AG09309 (cell line): ENCODE measurements around the gene EPB41L4A.
"Not testable (repeated sequence)": the region's sequence is repeated elsewhere in the genome, so short reads cannot be mapped to it uniquely, and the experiment has no call there.

Experiments used
- DNase-seq: peaks from one replicate; pipeline ENCODE4 v3.0.0-alpha.2; 2010; ENCODE audit warnings: low read depth
- H3K4me3 ChIP-seq: 2 replicates; pipeline ENCODE4 v1.5.1; 2011; ENCODE audit warnings: mild to moderate bottlenecking, low read depth, low read length, moderate library complexity; ENCODE audit not compliant: control insufficient read depth
- TF ChIP-seq, protein P1 (sequence below): IDR thresholded peaks from 2 replicates; pipeline ENCODE4 v1.5.1; 2011; ENCODE audit warnings: mild to moderate bottlenecking, low read depth, low read length, inconsistent platforms; ENCODE audit not compliant: insufficient read depth, control insufficient read depth; ENCODE audit errors: missing control alignments

The EPB41L4A gene

DNA sequence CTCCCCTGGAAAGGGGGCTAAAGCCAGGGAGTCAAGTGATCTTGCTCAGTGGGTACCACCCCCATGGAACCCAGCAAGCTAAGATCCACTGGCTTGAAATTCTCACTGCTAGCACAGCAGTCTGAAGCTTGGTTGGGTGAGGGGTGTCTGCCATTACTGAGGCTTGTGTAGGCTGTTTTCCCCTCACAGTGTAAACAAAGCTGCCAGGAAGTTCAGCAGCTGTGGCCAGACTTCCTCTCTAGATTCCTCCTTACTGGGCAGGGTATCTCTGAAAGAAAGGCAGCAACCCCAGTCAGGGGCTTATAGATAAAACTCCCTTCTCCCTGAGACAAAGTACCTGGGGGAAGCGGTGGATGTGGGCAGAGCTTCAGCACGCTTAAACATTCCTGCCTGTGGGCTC is 17.1 kb upstream of the EPB41L4A start:
- TF ChIP-seq, protein P1, sequence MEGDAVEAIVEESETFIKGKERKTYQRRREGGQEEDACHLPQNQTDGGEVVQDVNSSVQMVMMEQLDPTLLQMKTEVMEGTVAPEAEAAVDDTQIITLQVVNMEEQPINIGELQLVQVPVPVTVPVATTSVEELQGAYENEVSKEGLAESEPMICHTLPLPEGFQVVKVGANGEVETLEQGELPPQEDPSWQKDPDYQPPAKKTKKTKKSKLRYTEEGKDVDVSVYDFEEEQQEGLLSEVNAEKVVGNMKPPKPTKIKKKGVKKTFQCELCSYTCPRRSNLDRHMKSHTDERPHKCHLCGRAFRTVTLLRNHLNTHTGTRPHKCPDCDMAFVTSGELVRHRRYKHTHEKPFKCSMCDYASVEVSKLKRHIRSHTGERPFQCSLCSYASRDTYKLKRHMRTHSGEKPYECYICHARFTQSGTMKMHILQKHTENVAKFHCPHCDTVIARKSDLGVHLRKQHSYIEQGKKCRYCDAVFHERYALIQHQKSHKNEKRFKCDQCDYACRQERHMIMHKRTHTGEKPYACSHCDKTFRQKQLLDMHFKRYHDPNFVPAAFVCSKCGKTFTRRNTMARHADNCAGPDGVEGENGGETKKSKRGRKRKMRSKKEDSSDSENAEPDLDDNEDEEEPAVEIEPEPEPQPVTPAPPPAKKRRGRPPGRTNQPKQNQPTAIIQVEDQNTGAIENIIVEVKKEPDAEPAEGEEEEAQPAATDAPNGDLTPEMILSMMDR: no peak
- no peak overlapping the region for H3K4me3 ChIP-seq
- DNase-seq: no peak

DNA sequence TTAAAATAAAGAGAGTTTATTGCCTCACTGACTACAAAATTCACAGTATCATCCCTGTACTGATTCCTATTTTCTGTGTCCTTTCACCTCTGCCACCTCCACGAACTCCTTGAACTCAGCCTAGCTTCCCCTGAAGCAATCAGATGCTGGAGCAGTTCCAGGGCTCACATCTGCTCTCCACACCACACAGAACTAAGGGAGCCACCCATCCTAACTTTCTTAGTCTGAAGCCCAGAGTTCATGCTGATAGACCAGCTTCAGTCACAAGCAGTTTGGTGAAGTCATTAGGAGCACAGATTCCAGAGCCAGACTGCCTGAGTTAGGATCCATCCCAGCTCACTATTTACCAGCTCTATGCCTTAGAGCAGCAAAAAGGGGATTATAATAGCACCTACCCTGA is 15.6 kb upstream of the EPB41L4A start:
- DNase-seq: no peak
- TF ChIP-seq, protein P1: no peak
- H3K4me3 ChIP-seq: no peak overlapping the region

DNA sequence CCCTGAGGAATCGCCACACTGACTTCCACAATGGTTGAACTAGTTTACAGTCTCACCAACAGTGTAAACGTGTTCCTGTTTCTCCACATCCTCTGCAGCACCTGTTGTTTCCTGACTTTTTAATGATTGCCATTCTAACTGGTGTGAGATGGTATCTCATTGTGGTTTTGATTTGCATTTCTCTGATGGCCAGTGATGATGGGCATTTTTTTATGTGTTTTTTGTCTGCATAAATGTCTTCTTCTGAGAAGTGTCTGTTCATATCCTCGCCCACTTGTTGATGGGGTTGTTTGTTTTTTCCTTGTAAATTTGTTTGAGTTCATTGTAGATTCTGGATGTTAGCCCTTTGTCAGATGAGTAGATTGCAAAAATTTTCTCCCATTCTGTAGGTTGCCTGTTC is 7.1 kb upstream of the EPB41L4A start:
- H3K4me3 ChIP-seq: not testable (repeated sequence)

GRCh38 chr5:112419986-112420864 is 1.1 kb upstream of the EPB41L4A start:
- TF ChIP-seq, protein P1: peak; percentile 66
- no peak for DNase-seq
- peak overlapping the region; percentile 31 for H3K4me3 ChIP-seq

More for the DNA sequence above, 7.1 kb upstream of the EPB41L4A start:
- not testable (repeated sequence) for DNase-seq

GRCh38 chr5:112418659-112419163 is 366 bp downstream of the EPB41L4A start:
- TF ChIP-seq, protein P1: no peak
- peak overlapping the region; percentile 19 for H3K4me3 ChIP-seq
- DNase-seq: no peak

DNA sequence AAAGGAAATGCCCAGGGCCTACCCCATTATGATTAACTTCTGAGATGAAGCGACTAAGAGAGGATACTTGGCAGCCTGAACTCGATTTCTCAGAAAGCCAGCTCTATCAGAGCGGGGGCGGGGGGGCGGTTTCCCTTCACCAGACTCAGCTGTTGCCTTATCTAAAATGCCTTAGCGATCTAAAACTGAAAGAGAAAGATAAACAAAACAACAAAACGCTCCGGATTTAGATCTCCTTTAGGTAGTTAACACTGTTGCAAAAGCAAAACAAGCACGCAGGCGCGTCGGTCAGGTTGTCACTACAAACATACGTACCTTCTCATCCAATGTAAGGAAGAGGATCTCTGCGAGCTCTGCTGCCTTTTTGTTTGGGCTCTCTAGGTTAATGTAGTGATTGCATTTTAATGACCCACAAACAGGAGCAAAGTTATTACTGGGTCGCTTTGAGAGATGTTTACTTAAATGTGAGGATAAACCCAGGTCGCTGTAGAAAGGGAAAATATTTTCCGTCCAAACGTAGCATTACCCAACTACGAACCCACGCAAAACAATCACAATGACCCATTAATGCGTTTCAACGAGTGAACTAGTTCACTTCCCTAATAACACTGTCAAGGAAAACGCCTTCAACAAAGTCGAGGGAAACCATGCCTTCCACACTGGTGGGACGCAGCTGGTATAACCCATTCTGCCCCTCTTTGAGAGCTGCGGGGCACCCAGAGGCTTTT is 982 bp downstream of the EPB41L4A start:
- H3K4me3 ChIP-seq: peak overlapping the region; percentile 5
- TF ChIP-seq, protein P1: no peak
- DNase-seq: no peak

DNA sequence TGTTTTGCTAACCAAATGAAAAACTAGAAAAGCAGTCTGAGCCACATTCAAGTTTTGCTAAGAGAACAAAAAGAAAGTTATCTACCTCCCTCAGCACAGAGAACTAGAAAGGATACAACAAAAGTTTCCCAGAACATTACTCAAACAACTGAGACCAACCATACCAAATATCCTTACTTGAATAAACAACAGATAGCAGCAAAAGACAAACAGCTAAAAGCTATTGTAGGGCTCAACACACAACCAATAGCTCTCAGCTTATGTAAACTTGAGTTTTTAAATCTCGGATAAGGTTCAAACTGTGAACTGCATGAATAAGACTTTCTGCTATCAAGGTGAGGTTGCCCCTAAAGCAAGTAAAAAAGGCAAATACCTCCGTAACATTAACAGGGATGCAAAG is 3.5 kb downstream of the EPB41L4A start:
- DNase-seq: no peak
- TF ChIP-seq, protein P1: no peak
- H3K4me3 ChIP-seq: no peak overlapping the region
